Astrocyte of the spinal cord (primary cell): Measurements from ENCODE around the gene GART.

Experiments
- DNase-seq: peaks from one replicate; pipeline ENCODE4 v3.0.0; 2011; ENCODE audit warnings: low read depth, low spot score
- H3K4me3 ChIP-seq: 2 replicates; pipeline ENCODE4 v1.5.1; 2011; ENCODE audit warnings: low read depth, mild to moderate bottlenecking, low read length, moderate library complexity
- in situ Hi-C: cut with HindIII; loops from 2 replicates; pipeline ENCODE4 v1.10.0; 2017; ENCODE audit warnings: low sequenced_read_pairs
- TF ChIP-seq, protein P1 (sequence below): IDR thresholded peaks from 2 replicates; pipeline ENCODE4 v1.5.1; 2012; ENCODE audit warnings: low read depth, mild to moderate bottlenecking, low read length, inconsistent platforms

Gene GART

DNA sequence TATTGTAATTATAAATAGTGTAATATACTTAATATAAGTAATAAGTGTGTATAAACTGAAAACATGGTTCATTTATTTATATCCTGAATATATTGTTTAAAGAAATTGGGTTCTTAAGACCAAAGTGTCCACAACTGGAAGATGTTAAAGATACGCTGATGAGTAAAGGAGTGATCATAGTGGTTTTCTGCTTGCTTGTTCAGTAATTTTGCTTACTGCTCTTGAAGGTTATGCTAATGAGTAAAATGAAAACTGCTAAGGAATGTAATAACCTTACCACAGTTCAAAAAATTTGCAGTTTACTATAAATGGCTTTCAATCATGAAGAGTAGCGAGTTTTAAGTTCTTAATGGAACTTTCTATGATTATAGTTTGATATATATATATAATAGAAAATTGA, 24.6 kb upstream of the GART start:
- H3K4me3 ChIP-seq, result no peak overlapping the region
- in situ Hi-C loops, result no loop called here
- no peak for DNase-seq
- TF ChIP-seq, protein P1, sequence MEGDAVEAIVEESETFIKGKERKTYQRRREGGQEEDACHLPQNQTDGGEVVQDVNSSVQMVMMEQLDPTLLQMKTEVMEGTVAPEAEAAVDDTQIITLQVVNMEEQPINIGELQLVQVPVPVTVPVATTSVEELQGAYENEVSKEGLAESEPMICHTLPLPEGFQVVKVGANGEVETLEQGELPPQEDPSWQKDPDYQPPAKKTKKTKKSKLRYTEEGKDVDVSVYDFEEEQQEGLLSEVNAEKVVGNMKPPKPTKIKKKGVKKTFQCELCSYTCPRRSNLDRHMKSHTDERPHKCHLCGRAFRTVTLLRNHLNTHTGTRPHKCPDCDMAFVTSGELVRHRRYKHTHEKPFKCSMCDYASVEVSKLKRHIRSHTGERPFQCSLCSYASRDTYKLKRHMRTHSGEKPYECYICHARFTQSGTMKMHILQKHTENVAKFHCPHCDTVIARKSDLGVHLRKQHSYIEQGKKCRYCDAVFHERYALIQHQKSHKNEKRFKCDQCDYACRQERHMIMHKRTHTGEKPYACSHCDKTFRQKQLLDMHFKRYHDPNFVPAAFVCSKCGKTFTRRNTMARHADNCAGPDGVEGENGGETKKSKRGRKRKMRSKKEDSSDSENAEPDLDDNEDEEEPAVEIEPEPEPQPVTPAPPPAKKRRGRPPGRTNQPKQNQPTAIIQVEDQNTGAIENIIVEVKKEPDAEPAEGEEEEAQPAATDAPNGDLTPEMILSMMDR, result no peak

DNA sequence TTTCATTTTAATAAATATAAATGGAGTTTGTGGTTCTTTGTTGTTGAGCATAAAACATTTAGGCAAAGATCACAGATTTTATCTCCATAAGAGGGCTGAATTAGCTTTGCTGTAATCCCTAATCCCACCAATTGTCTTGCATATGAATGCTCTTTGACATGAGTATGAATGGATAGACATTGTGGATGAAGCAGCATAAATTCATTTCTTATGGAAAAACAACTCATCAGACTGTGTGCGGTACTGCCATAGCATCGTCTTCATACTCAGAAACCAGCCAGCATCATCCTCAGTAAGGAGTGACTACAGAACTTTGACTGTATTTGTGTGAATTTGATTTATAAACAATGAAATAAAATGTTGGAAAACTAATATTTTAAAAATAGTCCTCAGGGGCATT, 20.5 kb upstream of the GART start:
- H3K4me3 ChIP-seq, result no peak overlapping the region
- TF ChIP-seq, protein P1, result no peak
- in situ Hi-C loops, result no loop called here
- DNase-seq, result no peak

DNA sequence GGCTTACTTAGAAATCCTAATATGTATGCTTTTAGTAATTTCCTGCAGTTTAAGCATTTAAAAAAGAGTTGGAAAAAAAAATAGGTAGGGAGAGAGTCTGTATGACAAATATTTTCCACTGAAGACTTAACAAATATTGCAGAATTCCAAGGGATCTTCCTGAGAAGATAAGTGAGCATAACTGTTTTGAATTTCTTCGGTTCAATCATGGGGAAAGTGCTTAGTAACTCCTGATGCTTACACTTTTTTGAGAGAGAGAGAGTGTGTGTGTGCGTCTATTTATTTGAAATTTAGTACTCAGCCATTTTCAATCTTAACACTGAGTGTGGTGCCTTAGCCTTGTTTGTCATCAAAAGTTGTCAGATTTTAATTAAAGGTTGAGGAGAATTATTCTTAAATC, 19.5 kb upstream of the GART start:
- in situ Hi-C loops, result no loop called here
- no peak for DNase-seq
- TF ChIP-seq, protein P1, result no peak
- no peak overlapping the region for H3K4me3 ChIP-seq

DNA sequence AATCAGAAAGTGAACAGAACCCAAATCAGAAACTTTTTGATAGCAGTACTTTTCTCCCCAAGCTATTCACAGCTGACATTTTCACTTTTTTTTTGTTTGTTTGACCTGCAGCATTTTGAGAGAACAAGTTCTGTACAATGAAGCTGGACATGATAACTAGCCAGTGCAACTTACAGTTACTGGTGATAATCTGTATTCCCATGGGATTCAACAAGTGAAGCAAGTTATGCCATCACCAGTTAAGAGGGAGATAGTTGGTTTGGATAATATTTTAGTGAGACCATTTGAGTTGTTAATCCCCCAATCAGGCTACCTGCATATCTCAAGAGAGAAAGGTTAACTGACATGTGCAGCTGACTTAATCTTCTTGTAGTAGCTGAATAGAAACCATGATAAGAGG, 19.0 kb upstream of the GART start:
- DNase-seq, result no peak
- TF ChIP-seq, protein P1, result no peak
- H3K4me3 ChIP-seq, result no peak overlapping the region
- in situ Hi-C loops, result no loop called here

DNA sequence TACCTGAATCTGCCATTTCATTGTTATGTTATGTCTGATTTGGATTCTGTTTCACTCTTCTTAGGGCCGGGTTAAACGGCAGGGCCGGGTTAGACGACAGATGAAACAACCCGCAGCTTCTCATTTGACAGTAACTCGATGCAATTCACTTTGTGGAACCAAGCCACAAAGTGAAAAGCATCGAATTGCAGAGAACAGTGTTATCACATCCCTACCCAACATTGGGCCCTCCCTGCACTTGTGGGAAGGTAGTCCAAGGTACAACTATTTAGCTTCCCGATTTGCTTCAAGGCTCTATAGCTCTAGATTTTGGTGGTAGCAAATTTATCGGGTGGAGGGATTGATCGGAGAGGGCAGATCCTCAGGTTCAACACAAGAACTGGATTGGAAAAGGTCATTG, 17.9 kb upstream of the GART start:
- H3K4me3 ChIP-seq, result no peak overlapping the region
- in situ Hi-C loops, result no loop called here
- DNase-seq, result no peak
- TF ChIP-seq, protein P1, result no peak

DNA sequence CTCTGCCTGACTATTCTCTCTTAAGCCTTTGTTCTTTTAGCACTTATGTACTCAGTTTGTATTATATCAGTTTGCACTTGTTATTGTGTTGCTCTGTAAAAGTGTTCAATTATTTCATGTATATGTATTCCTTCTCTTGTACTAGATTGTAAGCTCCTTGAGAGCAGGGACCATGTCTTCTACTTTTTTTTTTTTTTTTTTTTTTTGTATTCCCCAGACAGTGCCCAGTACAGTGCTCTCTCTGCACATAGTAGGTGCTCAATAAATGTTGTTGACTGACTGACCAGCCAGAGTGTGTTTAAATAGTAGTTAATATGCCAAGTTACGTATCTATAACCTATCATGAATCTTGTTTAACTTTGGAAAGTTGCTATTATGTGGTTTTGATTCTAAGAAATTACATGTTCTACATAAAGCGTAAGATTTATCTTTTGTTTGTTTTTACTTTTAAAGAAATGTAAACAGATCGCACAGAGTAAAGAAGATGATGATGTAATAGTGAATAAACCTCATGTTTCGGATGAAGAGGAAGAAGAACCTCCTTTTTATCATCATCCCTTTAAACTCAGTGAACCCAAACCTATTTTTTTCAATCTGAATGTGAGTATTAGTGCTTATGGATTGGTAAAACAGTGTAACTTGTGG, 17.0 kb upstream of the GART start:
- TF ChIP-seq, protein P1, result no peak
- no peak overlapping the region for H3K4me3 ChIP-seq
- in situ Hi-C loops, result no loop called here
- no peak for DNase-seq

DNA sequence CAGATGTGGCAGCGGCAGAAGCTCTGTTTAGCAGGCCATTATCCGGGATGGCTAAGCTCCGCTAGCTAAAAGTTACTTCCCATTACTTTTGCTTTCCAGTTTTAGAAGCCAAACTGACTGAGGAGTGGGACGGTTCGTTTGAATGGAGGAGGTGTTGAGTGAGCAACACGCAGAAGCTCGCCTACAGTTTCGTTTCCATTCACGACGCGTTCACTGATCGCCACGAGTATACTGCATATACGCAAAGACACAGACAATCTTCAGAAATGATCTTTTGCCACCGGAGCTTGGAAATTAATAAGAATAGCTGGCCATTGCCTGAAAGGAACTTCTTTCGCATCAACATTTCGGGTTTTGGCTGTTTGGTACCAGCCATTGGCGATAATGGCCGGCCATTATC, 15.5 kb upstream of the GART start:
- in situ Hi-C loops, result no loop called here
- no peak for DNase-seq
- TF ChIP-seq, protein P1, result no peak
- H3K4me3 ChIP-seq, result no peak overlapping the region
